HL-60 (cell line): ENCODE data around the gene RIN3.

Source experiments
- POLR2AphosphoS5 ChIP-seq: IDR thresholded peaks from 2 replicates; pipeline ENCODE4 v1.6.1; 2012; ENCODE audit warnings: low read depth
- TF ChIP-seq, protein P1 (sequence below): IDR thresholded peaks from one replicate; pipeline ENCODE4 v1.5.1; 2011; ENCODE audit warnings: low read length, control low read depth, inconsistent platforms; ENCODE audit not compliant: insufficient read depth

- TF ChIP-seq, protein P1, sequence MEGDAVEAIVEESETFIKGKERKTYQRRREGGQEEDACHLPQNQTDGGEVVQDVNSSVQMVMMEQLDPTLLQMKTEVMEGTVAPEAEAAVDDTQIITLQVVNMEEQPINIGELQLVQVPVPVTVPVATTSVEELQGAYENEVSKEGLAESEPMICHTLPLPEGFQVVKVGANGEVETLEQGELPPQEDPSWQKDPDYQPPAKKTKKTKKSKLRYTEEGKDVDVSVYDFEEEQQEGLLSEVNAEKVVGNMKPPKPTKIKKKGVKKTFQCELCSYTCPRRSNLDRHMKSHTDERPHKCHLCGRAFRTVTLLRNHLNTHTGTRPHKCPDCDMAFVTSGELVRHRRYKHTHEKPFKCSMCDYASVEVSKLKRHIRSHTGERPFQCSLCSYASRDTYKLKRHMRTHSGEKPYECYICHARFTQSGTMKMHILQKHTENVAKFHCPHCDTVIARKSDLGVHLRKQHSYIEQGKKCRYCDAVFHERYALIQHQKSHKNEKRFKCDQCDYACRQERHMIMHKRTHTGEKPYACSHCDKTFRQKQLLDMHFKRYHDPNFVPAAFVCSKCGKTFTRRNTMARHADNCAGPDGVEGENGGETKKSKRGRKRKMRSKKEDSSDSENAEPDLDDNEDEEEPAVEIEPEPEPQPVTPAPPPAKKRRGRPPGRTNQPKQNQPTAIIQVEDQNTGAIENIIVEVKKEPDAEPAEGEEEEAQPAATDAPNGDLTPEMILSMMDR = no peak
- TF ChIP-seq POLR2AphosphoS5 = no peak
Observed at GRCh38 chr14:92706386-92706785, 192.8 kb downstream of the RIN3 start.
